NCI-H748 treated with DMSO at 0.1 percent for 48 hours (cell line): ENCODE measurements around the gene THSD4.

Experiments used
- DNase-seq: peaks from one replicate; lab custom pipeline; 2025; lab: John Stamatoyannopoulos, UW

Gene THSD4

GRCh38 chr15:71785996-71786395 is 670.7 kb downstream of the THSD4 start:
- no peak for DNase-seq

- DNase-seq = no peak
These were observed 671.4 kb downstream of the THSD4 start for GRCh38 chr15:71786673-71787072.

GRCh38 chr15:71788646-71789579 is 673.6 kb downstream of the THSD4 start:
- no peak for DNase-seq

- DNase-seq = no peak
These were observed 674.3 kb downstream of the THSD4 start for GRCh38 chr15:71789616-71790015.

GRCh38 chr15:71790081-71790480 is 674.8 kb downstream of the THSD4 start:
- DNase-seq = no peak

- no peak for DNase-seq
These were observed 676.7 kb downstream of the THSD4 start for GRCh38 chr15:71791975-71792374.

GRCh38 chr15:71792521-71792920 is 677.2 kb downstream of the THSD4 start:
- DNase-seq = no peak

GRCh38 chr15:71798641-71799040 is 683.4 kb downstream of the THSD4 start:
- DNase-seq = no peak

GRCh38 chr15:71800190-71800589 is 684.9 kb downstream of the THSD4 start:
- no peak for DNase-seq

GRCh38 chr15:71800835-71801745 is 685.8 kb downstream of the THSD4 start:
- peak; percentile 7 for DNase-seq

GRCh38 chr15:71801935-71802655 is 686.8 kb downstream of the THSD4 start:
- no peak for DNase-seq

GRCh38 chr15:71802770-71803169 is 687.5 kb downstream of the THSD4 start:
- no peak for DNase-seq

GRCh38 chr15:71804226-71804625 is 689.0 kb downstream of the THSD4 start:
- no peak for DNase-seq

GRCh38 chr15:71804695-71805470 is 689.6 kb downstream of the THSD4 start:
- DNase-seq = no peak

- no peak for DNase-seq
These were observed 691.2 kb downstream of the THSD4 start for GRCh38 chr15:71806452-71806931.

GRCh38 chr15:71807125-71807629 is 691.9 kb downstream of the THSD4 start:
- DNase-seq = no peak

GRCh38 chr15:71807691-71808091 is 692.4 kb downstream of the THSD4 start:
- DNase-seq = no peak

GRCh38 chr15:71808311-71809020 is 693.2 kb downstream of the THSD4 start:
- DNase-seq = no peak

- no peak for DNase-seq
These were observed 694.1 kb downstream of the THSD4 start for GRCh38 chr15:71809346-71809745.
